ENCODE data around the gene TEKTIP1. TPM values are rescaled to one million over a fixed set of nuclear protein-coding genes. Genes with fewer than 3 reads are reported as not detected.

Gene TEKTIP1
- total RNA-seq, 4 donors from 2014 or later: 0.78 TPM; not detected in 3

- no peak for DNase-seq (ENCODE audit: low spot score in 2 of 2)
- intact Hi-C loops (cut with DNase I; ENCODE audit: low total_unique reads): no loop called here
- TF ChIP-seq CTCF (IDR thresholded peaks at IDR 0.05) (no peak), POLR2A (IDR thresholded peaks at IDR 0.05) (no peak)
- WGBS, 2 donors: 1 to 6% methylated on average over 42 to 63 of the region's 84 CpGs
- H3K4me3 ChIP-seq (ENCODE audit: low read depth, poor library complexity, severe bottlenecking): no peak within 1 kb of the TSS
These were observed 46.5 kb downstream of the TEKTIP1 start, which contains the start of gene GIPC3 for GRCh38 chr19:3585301-3586126. GIPC3 (plus strand) TSS chr19:3585478; CDS start chr19:3585598, 120 bp downstream.

- intact Hi-C loops (cut with DNase I; ENCODE audit: low total_unique reads): no loop called here
- WGBS, 2 donors: 13 to 28% methylated on average over 13 to 15 of the region's 16 CpGs
These were observed 47.2 kb downstream of the TEKTIP1 start for GRCh38 chr19:3586127-3586626.

GRCh38 chr19:3586707-3587346 lies 47.9 kb downstream of the TEKTIP1 start:
- DNase-seq (ENCODE audit: low spot score in 2 of 2): no peak
- WGBS, 2 donors: 56 to 57% methylated on average over 25 to 28 of the region's 31 CpGs
- TF ChIP-seq POLR2A (IDR thresholded peaks at IDR 0.05) (no peak), CTCF (IDR thresholded peaks at IDR 0.05) (no peak)
- H3K4me3 ChIP-seq (ENCODE audit: low read depth, poor library complexity, severe bottlenecking): no peak overlapping the region
- intact Hi-C loops (cut with DNase I; ENCODE audit: low total_unique reads): no loop called here

More at GRCh38 chr19:3586127-3586626, 47.2 kb downstream of the TEKTIP1 start:
- no peak overlapping the region for H3K4me3 ChIP-seq (ENCODE audit: low read depth, poor library complexity, severe bottlenecking)
- no peak for DNase-seq (ENCODE audit: low spot score in 2 of 2)
- TF ChIP-seq CTCF (IDR thresholded peaks at IDR 0.05) (no peak), POLR2A (IDR thresholded peaks at IDR 0.05) (no peak)

GRCh38 chr19:3589439-3589838 lies 50.5 kb downstream of the TEKTIP1 start:
- 80 to 83% methylated on average over 11 of the region's 11 CpGs for WGBS, 2 donors
- no peak overlapping the region for H3K4me3 ChIP-seq (ENCODE audit: low read depth, poor library complexity, severe bottlenecking)

GRCh38 chr19:3589949-3590348 lies 51.0 kb downstream of the TEKTIP1 start:
- WGBS, 2 donors: 95 to 96% methylated on average over 22 of the region's 22 CpGs
- TF ChIP-seq CTCF (IDR thresholded peaks at IDR 0.05) (no peak), POLR2A (IDR thresholded peaks at IDR 0.05) (no peak)
- H3K4me3 ChIP-seq (ENCODE audit: low read depth, poor library complexity, severe bottlenecking): no peak overlapping the region
- intact Hi-C loops (cut with DNase I; ENCODE audit: low total_unique reads): no loop called here
- no peak for DNase-seq (ENCODE audit: low spot score in 2 of 2)

More at GRCh38 chr19:3589439-3589838, 50.5 kb downstream of the TEKTIP1 start:
- intact Hi-C loops (cut with DNase I; ENCODE audit: low total_unique reads): no loop called here
- TF ChIP-seq CTCF (IDR thresholded peaks at IDR 0.05) (no peak), POLR2A (IDR thresholded peaks at IDR 0.05) (no peak)
- no peak for DNase-seq (ENCODE audit: low spot score in 2 of 2)
